GM21367 (cell line): ENCODE measurements around the gene CD163L1.

Experiments
- ATAC-seq: cut with Tn5 transposase; IDR thresholded peaks from one replicate; pipeline ENCODE4 v1.9.1; 2021; ENCODE audit not compliant: unreplicated experiment

The CD163L1 gene

GRCh38 chr12:7411343-7411742, 32.6 kb downstream of the CD163L1 start:
- no peak for ATAC-seq

- ATAC-seq = no peak
Measured at GRCh38 chr12:7404275-7404674, 39.7 kb downstream of the CD163L1 start.

- no peak for ATAC-seq
Measured at GRCh38 chr12:7403466-7403865, 40.5 kb downstream of the CD163L1 start.

GRCh38 chr12:7399089-7399488, 44.9 kb downstream of the CD163L1 start:
- no peak for ATAC-seq

- ATAC-seq = no peak
Measured at GRCh38 chr12:7396418-7396817, 47.5 kb downstream of the CD163L1 start.

- ATAC-seq = no peak
Measured at GRCh38 chr12:7395950-7396349, 48.0 kb downstream of the CD163L1 start.

GRCh38 chr12:7387289-7387688, 56.7 kb downstream of the CD163L1 start:
- no peak for ATAC-seq

- ATAC-seq = no peak
Measured at GRCh38 chr12:7383157-7383556, 60.8 kb downstream of the CD163L1 start.

- no peak for ATAC-seq
Measured at GRCh38 chr12:7376196-7376595, 67.8 kb downstream of the CD163L1 start.

- ATAC-seq = no peak
Measured at GRCh38 chr12:7375145-7375543, 68.8 kb downstream of the CD163L1 start.

- ATAC-seq = no peak
Measured at GRCh38 chr12:7374423-7375144, 69.4 kb downstream of the CD163L1 start.

- no peak for ATAC-seq
Measured at GRCh38 chr12:7373226-7373625, 70.7 kb downstream of the CD163L1 start.

GRCh38 chr12:7369274-7369729, 74.7 kb downstream of the CD163L1 start:
- ATAC-seq = no peak

- ATAC-seq = no peak
Measured at GRCh38 chr12:7362734-7363133, 81.2 kb downstream of the CD163L1 start.

GRCh38 chr12:7361265-7361664, 82.7 kb downstream of the CD163L1 start:
- ATAC-seq = no peak

GRCh38 chr12:7354529-7354928, 89.4 kb downstream of the CD163L1 start:
- ATAC-seq = no peak

GRCh38 chr12:7352661-7353060, 91.3 kb downstream of the CD163L1 start:
- ATAC-seq = no peak

GRCh38 chr12:7351177-7351576, 92.8 kb downstream of the CD163L1 start:
- ATAC-seq = no peak

GRCh38 chr12:7349418-7349817, 94.5 kb downstream of the CD163L1 start:
- ATAC-seq = no peak

GRCh38 chr12:7346551-7347225, 97.3 kb downstream of the CD163L1 start:
- ATAC-seq = no peak

- no peak for ATAC-seq
Measured at GRCh38 chr12:7344833-7345606, 98.9 kb downstream of the CD163L1 start.

GRCh38 chr12:7339675-7340074, 104.3 kb downstream of the CD163L1 start:
- no peak for ATAC-seq
